Parathyroid adenoma (tissue), 2 donors: ENCODE measurements around the gene CHRNA9.
A peak's percentile ranks its signal among the peaks of the same experiment; 100 is the strongest.

Experiments used
- H2AFZ ChIP-seq: fragments of 300-600 bp; sonication (generic); one replicate; pipeline ENCODE4 v1.7.0; 2017; ENCODE audit warnings: antibody characterized with exemption, mild to moderate bottlenecking
- H3K27ac ChIP-seq: fragments of 300-600 bp; sonication (generic); one replicate; pipeline ENCODE4 v1.7.0; 2017
- H3K27me3 ChIP-seq: fragments of 300-600 bp; sonication (generic); one replicate; pipeline ENCODE4 v1.7.0; 2017; ENCODE audit warnings: low read length; ENCODE audit not compliant: control insufficient read depth, insufficient read depth
- H3K36me3 ChIP-seq: fragments of 300-600 bp; sonication (generic); one replicate; pipeline ENCODE4 v1.7.0; 2017; ENCODE audit warnings: low read length; ENCODE audit not compliant: control insufficient read depth, insufficient read depth
- H3K4me1 ChIP-seq: fragments of 300-600 bp; sonication (generic); one replicate; pipeline ENCODE4 v1.7.0; 2017; ENCODE audit warnings: control low read depth
- H3K4me2 ChIP-seq: fragments of 300-600 bp; sonication (generic); one replicate; pipeline ENCODE4 v1.7.0; 2017; ENCODE audit warnings: low read length
- H3K4me3 ChIP-seq: fragments of 300-600 bp; sonication (generic); one replicate; pipeline ENCODE4 v1.7.0; 2017; ENCODE audit warnings: low read depth, low read length
- H3K79me2 ChIP-seq: fragments of 300-600 bp; sonication (generic); one replicate; pipeline ENCODE4 v1.7.0; 2017; ENCODE audit warnings: control low read depth
- H3K9ac ChIP-seq: fragments of 300-600 bp; sonication (generic); one replicate; pipeline ENCODE4 v1.7.0; 2017; ENCODE audit warnings: mild to moderate bottlenecking
- H3K9me3 ChIP-seq: fragments of 300-600 bp; sonication (generic); one replicate; pipeline ENCODE4 v1.7.0; 2017; ENCODE audit warnings: low read length; ENCODE audit not compliant: control insufficient read depth
- CTCF ChIP-seq: fragments of 300-600 bp; sonication (generic); IDR thresholded peaks from one replicate; pipeline ENCODE4 v1.7.0; 2017; ENCODE audit warnings: antibody characterized with exemption, mild to moderate bottlenecking
- donor health status: primary hyperparathyroidism.

CHRNA9 gene

GRCh38 chr4:40316333-40316781 is 18.8 kb upstream of the CHRNA9 start:
- peak overlapping the region; percentile 87 for H2AFZ ChIP-seq
- H3K4me2 ChIP-seq: peak overlapping the region; percentile 59
- H3K4me1 ChIP-seq: peaks cover 8% of the 10 kb centered on the region
- H3K9me3 ChIP-seq: no peaks in the 10 kb centered on the region
- H3K4me3 ChIP-seq: no peak overlapping the region
- no peak overlapping the region for H3K9ac ChIP-seq
- H3K36me3 ChIP-seq: no peaks in the 10 kb centered on the region
- H3K27me3 ChIP-seq: no peaks in the 10 kb centered on the region
- TF ChIP-seq CTCF: no peak
- H3K79me2 ChIP-seq: no peaks in the 10 kb centered on the region
- H3K27ac ChIP-seq: peak overlapping the region; percentile 79

- peak; percentile 72 for TF ChIP-seq CTCF
- H3K9ac ChIP-seq: no peak overlapping the region
These were observed 18.1 kb upstream of the CHRNA9 start for GRCh38 chr4:40316782-40317635.

GRCh38 chr4:40317916-40318658 is 17.0 kb upstream of the CHRNA9 start:
- Histone ChIP-seq H3K9ac (no peak overlapping the region), H3K79me2 (no peaks in the 10 kb centered on the region)

More at GRCh38 chr4:40316782-40317635, 18.1 kb upstream of the CHRNA9 start:
- Histone ChIP-seq H3K27me3 (no peaks in the 10 kb centered on the region), H3K36me3 (no peaks in the 10 kb centered on the region), H3K4me3 (peak overlapping the region; percentile 29), H3K79me2 (no peaks in the 10 kb centered on the region), H3K27ac (peak overlapping the region; percentile 79), H3K4me1 (peaks cover 8% of the 10 kb centered on the region), H3K4me2 (peak overlapping the region; percentile 59), H3K9me3 (no peaks in the 10 kb centered on the region), H2AFZ (peak overlapping the region; percentile 87)

GRCh38 chr4:40321574-40322275 is 13.4 kb upstream of the CHRNA9 start:
- no peaks in the 10 kb centered on the region for H3K9me3 ChIP-seq
- no peaks in the 10 kb centered on the region for H3K36me3 ChIP-seq
- H2AFZ ChIP-seq: no peak overlapping the region
- no peaks in the 10 kb centered on the region for H3K27me3 ChIP-seq
- TF ChIP-seq CTCF: no peak
- no peaks in the 10 kb centered on the region for H3K79me2 ChIP-seq
- H3K9ac ChIP-seq: no peak overlapping the region
- H3K4me3 ChIP-seq: no peak overlapping the region
- no peak overlapping the region for H3K27ac ChIP-seq
- H3K4me1 ChIP-seq: peaks cover 5% of the 10 kb centered on the region
- no peak overlapping the region for H3K4me2 ChIP-seq

More at GRCh38 chr4:40317916-40318658, 17.0 kb upstream of the CHRNA9 start:
- Histone ChIP-seq H3K36me3 (no peaks in the 10 kb centered on the region), H3K9me3 (no peaks in the 10 kb centered on the region), H3K4me1 (peaks cover 8% of the 10 kb centered on the region), H3K27ac (no peak overlapping the region), H3K27me3 (no peaks in the 10 kb centered on the region), H3K4me2 (no peak overlapping the region), H3K4me3 (no peak overlapping the region), H2AFZ (no peak overlapping the region)
- no peak for TF ChIP-seq CTCF
